Chondrocyte (in vitro differentiated cells): ENCODE data around the gene PRKD2. TPM values are rescaled to one million over a fixed set of nuclear protein-coding genes. Genes with fewer than 3 reads are reported as not detected.

Experiments used
- DNase-seq: peaks from one replicate; pipeline ENCODE4 v3.0.0; 2021; ENCODE audit warnings: mixed read lengths, low spot score
- H3K27ac Mint-ChIP-seq: one replicate; pipeline ENCODE4 v1.8.0; 2021; ENCODE audit warnings: mild to moderate bottlenecking, moderate library complexity, mixed read lengths; ENCODE audit not compliant: unreplicated experiment
- H3K27me3 Mint-ChIP-seq: 2 replicates; pipeline ENCODE4 v1.8.0; 2021; ENCODE audit warnings: low read depth, mixed read lengths
- H3K36me3 Mint-ChIP-seq: 2 replicates; pipeline ENCODE4 v1.8.0; 2021; ENCODE audit warnings: low read depth, mixed read lengths
- H3K4me1 Mint-ChIP-seq: 2 replicates; pipeline ENCODE4 v1.8.0; 2021; ENCODE audit warnings: low read depth, mild to moderate bottlenecking, mixed read lengths
- H3K4me3 Mint-ChIP-seq: one replicate; pipeline ENCODE4 v1.8.0; 2021; ENCODE audit warnings: mild to moderate bottlenecking, moderate library complexity, mixed read lengths; ENCODE audit not compliant: unreplicated experiment
- H3K9me3 Mint-ChIP-seq: 2 replicates; pipeline ENCODE4 v1.8.0; 2021; ENCODE audit warnings: low read depth, mixed read lengths
- total RNA-seq: library from RNA; stranded (reverse); gene quantifications from 3 replicates; pipeline ENCODE4 v1.2.1, GENCODE V29; 2021
- TF ChIP-seq, protein P1 (sequence below): fragments of 200-600 bp; sonication (generic); IDR thresholded peaks from 2 replicates; pipeline ENCODE4 v1.5.0; 2021; ENCODE audit warnings: antibody characterized with exemption, mild to moderate bottlenecking, moderate library complexity

Gene PRKD2
- total RNA-seq, 1 donor from 2014 or later, result 23.3 TPM

DNA sequence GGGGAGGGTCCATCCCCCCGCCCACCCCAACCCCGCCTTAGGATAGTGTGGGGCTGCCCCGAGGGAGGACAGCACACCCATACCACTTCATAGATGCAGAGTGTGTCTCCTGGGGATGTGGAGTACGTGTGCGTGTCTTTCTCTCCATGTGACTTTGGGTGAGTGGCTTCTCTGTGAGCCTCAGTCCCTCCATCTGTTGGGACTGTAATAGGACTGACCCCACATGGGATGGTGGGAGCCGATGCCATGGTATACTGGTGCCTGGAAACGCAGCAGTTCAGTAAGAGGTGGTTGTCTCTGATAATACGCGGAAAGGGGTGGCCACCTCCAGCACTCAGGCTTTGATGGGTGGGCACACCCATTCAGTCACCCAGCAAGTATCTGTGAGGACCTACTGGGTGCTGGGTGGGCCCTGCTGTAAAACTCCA is 816 bp upstream of the PRKD2 start:
- Mint-ChIP-seq H3K27ac (peak overlapping the region; percentile 87), H3K9me3 (no peaks in the 10 kb centered on the region), H3K4me1 (peaks cover 33% of the 10 kb centered on the region), H3K36me3 (peaks cover 10% of the 10 kb centered on the region), H3K4me3 (peak overlapping the region; percentile 94), H3K27me3 (no peaks in the 10 kb centered on the region)
- DNase-seq, result no peak
- TF ChIP-seq, protein P1, sequence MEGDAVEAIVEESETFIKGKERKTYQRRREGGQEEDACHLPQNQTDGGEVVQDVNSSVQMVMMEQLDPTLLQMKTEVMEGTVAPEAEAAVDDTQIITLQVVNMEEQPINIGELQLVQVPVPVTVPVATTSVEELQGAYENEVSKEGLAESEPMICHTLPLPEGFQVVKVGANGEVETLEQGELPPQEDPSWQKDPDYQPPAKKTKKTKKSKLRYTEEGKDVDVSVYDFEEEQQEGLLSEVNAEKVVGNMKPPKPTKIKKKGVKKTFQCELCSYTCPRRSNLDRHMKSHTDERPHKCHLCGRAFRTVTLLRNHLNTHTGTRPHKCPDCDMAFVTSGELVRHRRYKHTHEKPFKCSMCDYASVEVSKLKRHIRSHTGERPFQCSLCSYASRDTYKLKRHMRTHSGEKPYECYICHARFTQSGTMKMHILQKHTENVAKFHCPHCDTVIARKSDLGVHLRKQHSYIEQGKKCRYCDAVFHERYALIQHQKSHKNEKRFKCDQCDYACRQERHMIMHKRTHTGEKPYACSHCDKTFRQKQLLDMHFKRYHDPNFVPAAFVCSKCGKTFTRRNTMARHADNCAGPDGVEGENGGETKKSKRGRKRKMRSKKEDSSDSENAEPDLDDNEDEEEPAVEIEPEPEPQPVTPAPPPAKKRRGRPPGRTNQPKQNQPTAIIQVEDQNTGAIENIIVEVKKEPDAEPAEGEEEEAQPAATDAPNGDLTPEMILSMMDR, result no peak

DNA sequence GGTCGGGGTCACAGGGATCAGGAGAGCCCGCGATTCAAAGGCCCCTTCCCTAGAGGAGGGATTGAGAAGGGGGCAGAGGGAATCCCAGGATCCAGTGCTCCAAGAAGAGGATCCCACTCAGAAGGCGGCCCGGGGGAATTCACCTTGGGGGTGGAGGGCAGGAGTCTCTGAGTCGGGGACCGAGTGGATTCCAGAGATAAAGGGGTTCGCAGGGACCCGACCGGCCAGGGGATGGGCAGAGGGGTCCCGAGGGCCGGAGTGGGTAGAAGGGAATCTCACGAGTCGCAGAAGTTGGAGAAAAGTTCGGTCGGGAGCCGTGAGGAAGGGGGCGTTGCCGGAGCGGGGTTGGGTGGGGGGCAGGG is 261 bp downstream of the PRKD2 start:
- TF ChIP-seq, protein P1, result no peak
- peak overlapping the region; percentile 87 for H3K27ac Mint-ChIP-seq
- H3K4me1 Mint-ChIP-seq, result peaks cover 33% of the 10 kb centered on the region
- no peak for DNase-seq
- H3K9me3 Mint-ChIP-seq, result no peaks in the 10 kb centered on the region
- H3K27me3 Mint-ChIP-seq, result no peaks in the 10 kb centered on the region
- peak overlapping the region; percentile 94 for H3K4me3 Mint-ChIP-seq
- H3K36me3 Mint-ChIP-seq, result peaks cover 3% of the 10 kb centered on the region

DNA sequence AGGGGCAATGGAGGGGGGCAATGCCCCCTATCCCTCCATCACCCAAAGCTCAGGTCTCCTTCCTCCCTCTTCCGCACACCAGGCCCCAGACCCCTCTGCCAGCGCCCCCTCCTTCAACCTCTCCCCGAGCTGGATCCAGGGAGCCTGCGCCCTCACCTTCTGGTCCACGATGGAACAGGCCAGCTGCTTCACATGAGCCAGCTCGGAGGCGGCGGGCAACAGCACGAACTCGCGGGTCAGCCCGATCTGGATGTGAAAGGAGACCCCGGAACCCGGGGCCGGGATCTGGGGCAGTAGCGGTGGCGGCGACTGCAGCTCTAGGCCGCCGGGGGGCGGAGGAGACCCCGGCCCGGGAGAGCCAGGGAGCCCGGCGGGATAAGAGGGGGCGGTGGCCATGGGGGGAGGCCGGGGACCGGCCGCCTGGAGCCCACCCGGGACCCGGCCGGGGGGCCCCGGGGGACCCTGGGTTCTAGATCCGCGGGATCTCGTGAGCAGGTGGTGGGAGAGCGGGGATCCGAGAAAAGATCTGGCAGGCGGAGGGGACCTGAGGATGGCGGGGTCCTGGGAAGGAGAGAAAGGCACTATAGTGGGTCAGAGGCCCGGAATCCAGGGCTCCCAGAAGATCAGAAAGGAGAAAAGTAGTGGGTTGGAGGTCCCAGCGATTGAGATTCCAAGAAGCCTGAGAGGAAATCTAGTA is 791 bp downstream of the PRKD2 start:
- Mint-ChIP-seq H3K27me3 (no peaks in the 10 kb centered on the region), H3K4me1 (peaks cover 33% of the 10 kb centered on the region), H3K27ac (peak overlapping the region; percentile 87), H3K36me3 (no peaks in the 10 kb centered on the region), H3K9me3 (no peaks in the 10 kb centered on the region), H3K4me3 (peak overlapping the region; percentile 94)
- TF ChIP-seq, protein P1, result peak; percentile 43
- DNase-seq, result no peak

DNA sequence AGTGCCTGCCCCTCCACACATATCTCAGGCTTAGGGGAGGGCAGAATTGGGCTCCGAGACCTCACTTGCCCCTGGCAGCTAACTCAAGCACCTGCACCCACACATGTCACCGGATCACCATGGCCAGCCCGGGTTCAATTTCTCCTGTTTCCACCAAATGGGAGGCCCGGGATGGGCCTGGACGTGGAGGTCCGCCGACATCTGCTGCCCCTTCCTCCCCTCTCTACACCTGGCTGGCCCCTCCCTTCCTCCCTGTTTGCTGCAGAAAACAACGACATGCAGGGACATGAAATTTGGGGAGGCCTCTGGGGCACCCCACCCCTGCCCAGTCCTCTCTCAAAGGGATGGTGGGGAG is 1.3 kb downstream of the PRKD2 start:
- TF ChIP-seq, protein P1, result no peak
- Mint-ChIP-seq H3K4me1 (peaks cover 33% of the 10 kb centered on the region), H3K27me3 (no peaks in the 10 kb centered on the region), H3K9me3 (no peaks in the 10 kb centered on the region), H3K4me3 (peak overlapping the region; percentile 94), H3K36me3 (no peaks in the 10 kb centered on the region), H3K27ac (peak overlapping the region; percentile 70)
- DNase-seq, result no peak

DNA sequence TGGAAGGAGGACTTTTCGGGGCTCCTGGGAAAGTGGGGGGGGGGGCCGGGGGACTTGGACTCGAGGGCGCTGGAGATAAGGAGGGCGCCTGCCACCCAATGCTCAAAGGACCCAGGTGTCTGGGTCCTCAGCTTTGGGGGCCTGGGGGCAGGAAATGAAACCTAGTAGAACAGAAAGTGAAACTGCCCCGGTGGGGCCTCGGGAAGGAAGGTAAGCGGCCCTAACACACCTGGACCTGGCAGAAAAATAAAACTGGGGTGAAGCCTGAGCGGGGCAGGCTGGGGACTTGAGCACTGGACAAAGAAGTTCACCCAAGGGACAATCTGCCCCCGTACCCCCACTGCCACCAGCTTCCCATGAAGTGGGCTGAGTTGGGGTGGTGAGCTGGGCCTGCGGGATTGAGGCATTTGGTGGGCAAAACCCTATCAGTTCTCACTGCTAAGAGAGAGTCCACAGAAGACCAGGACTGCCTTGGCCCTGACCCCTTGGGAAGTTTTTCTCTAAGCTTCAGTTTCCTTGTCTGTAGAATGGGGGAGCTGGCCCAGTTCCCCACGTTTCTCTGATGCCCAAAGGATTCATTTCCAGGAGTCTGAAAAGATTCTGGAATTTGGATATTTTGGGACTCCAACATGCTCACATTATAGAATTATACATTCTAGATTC is 2.3 kb downstream of the PRKD2 start:
- Mint-ChIP-seq H3K27ac (peak overlapping the region; percentile 84), H3K27me3 (no peaks in the 10 kb centered on the region), H3K4me3 (peak overlapping the region; percentile 94), H3K36me3 (no peaks in the 10 kb centered on the region), H3K4me1 (peaks cover 33% of the 10 kb centered on the region), H3K9me3 (no peaks in the 10 kb centered on the region)
- DNase-seq, result no peak
- TF ChIP-seq, protein P1, result no peak
